ENCODE data around the gene CHRDL2.

Gene CHRDL2

GRCh38 chr11:74687237-74688023, 43.8 kb downstream of the CHRDL2 start:
- H3K4me3 Mint-ChIP-seq = no peak overlapping the region
- H3K36me3 Mint-ChIP-seq = no peaks in the 10 kb centered on the region
- no peaks in the 10 kb centered on the region for H3K4me1 Mint-ChIP-seq
- DNase-seq (ENCODE audit: low spot score in 2 of 2) (no peak), ATAC-seq (no peak)
- no peak overlapping the region for H3K27ac Mint-ChIP-seq
- H3K9me3 Mint-ChIP-seq = no peaks in the 10 kb centered on the region

- Mint-ChIP-seq H3K9me3 (no peaks in the 10 kb centered on the region), H3K4me1 (no peaks in the 10 kb centered on the region), H3K36me3 (no peaks in the 10 kb centered on the region), H3K27ac (no peak overlapping the region), H3K4me3 (no peak overlapping the region)
- no peak for DNase-seq (ENCODE audit: low spot score in 2 of 2)
- no peak for ATAC-seq
Measured at GRCh38 chr11:74686792-74687191, 44.4 kb downstream of the CHRDL2 start.

- no peak for ATAC-seq
- DNase-seq (ENCODE audit: low spot score in 2 of 2) = no peak
- Mint-ChIP-seq H3K4me3 (no peak overlapping the region), H3K4me1 (no peaks in the 10 kb centered on the region), H3K9me3 (no peaks in the 10 kb centered on the region), H3K36me3 (no peaks in the 10 kb centered on the region), H3K27ac (no peak overlapping the region)
Measured at GRCh38 chr11:74685905-74686304, 45.3 kb downstream of the CHRDL2 start.

- Mint-ChIP-seq H3K4me3 (no peak overlapping the region), H3K9me3 (no peaks in the 10 kb centered on the region), H3K4me1 (no peaks in the 10 kb centered on the region), H3K36me3 (no peaks in the 10 kb centered on the region), H3K27ac (no peak overlapping the region)
- DNase-seq (ENCODE audit: low spot score in 2 of 2) (no peak), ATAC-seq (no peak)
Measured at GRCh38 chr11:74685338-74685737, 45.9 kb downstream of the CHRDL2 start.

- Mint-ChIP-seq H3K36me3 (no peaks in the 10 kb centered on the region), H3K4me1 (no peaks in the 10 kb centered on the region), H3K9me3 (no peaks in the 10 kb centered on the region), H3K4me3 (no peak overlapping the region), H3K27ac (no peak overlapping the region)
- no peak for ATAC-seq
- DNase-seq (ENCODE audit: low spot score in 2 of 2) = no peak
Measured at GRCh38 chr11:74684661-74685060, 46.6 kb downstream of the CHRDL2 start.

GRCh38 chr11:74683941-74684481, 47.2 kb downstream of the CHRDL2 start:
- no peak for DNase-seq (ENCODE audit: low spot score in 2 of 2)
- H3K9me3 Mint-ChIP-seq = no peaks in the 10 kb centered on the region
- H3K4me1 Mint-ChIP-seq = no peaks in the 10 kb centered on the region
- H3K36me3 Mint-ChIP-seq = no peaks in the 10 kb centered on the region
- ATAC-seq = no peak
- H3K4me3 Mint-ChIP-seq = no peak overlapping the region
- H3K27ac Mint-ChIP-seq = no peak overlapping the region

- Mint-ChIP-seq H3K36me3 (no peaks in the 10 kb centered on the region), H3K4me1 (no peaks in the 10 kb centered on the region), H3K9me3 (no peaks in the 10 kb centered on the region), H3K27ac (no peak overlapping the region), H3K4me3 (no peak overlapping the region)
- no peak for DNase-seq (ENCODE audit: low spot score in 2 of 2)
- ATAC-seq = no peak
Measured at GRCh38 chr11:74683279-74683871, 47.9 kb downstream of the CHRDL2 start.

GRCh38 chr11:74682731-74683278, 48.4 kb downstream of the CHRDL2 start:
- H3K4me3 Mint-ChIP-seq = no peak overlapping the region
- no peak for DNase-seq (ENCODE audit: low spot score in 2 of 2)

GRCh38 chr11:74681686-74682651, 49.3 kb downstream of the CHRDL2 start:
- H3K4me3 Mint-ChIP-seq = no peak overlapping the region
- no peaks in the 10 kb centered on the region for H3K4me1 Mint-ChIP-seq
- no peaks in the 10 kb centered on the region for H3K9me3 Mint-ChIP-seq
- H3K27ac Mint-ChIP-seq = no peak overlapping the region
- DNase-seq (ENCODE audit: low spot score in 2 of 2) = no peak
- ATAC-seq = no peak
- no peaks in the 10 kb centered on the region for H3K36me3 Mint-ChIP-seq

More at GRCh38 chr11:74682731-74683278, 48.4 kb downstream of the CHRDL2 start:
- Mint-ChIP-seq H3K36me3 (no peaks in the 10 kb centered on the region), H3K27ac (no peak overlapping the region), H3K9me3 (no peaks in the 10 kb centered on the region), H3K4me1 (no peaks in the 10 kb centered on the region)
- no peak for ATAC-seq

- no peak overlapping the region for H3K27ac Mint-ChIP-seq
- H3K4me1 Mint-ChIP-seq = no peaks in the 10 kb centered on the region
- DNase-seq (ENCODE audit: low spot score in 2 of 2) = no peak
- ATAC-seq = no peak
- no peak overlapping the region for H3K4me3 Mint-ChIP-seq
- no peaks in the 10 kb centered on the region for H3K36me3 Mint-ChIP-seq
- H3K9me3 Mint-ChIP-seq = no peaks in the 10 kb centered on the region
Measured at GRCh38 chr11:74680703-74681531, 50.3 kb downstream of the CHRDL2 start.

- Mint-ChIP-seq H3K4me1 (no peaks in the 10 kb centered on the region), H3K9me3 (no peaks in the 10 kb centered on the region), H3K36me3 (no peaks in the 10 kb centered on the region), H3K27ac (peak overlapping the region; percentile 50), H3K4me3 (no peak overlapping the region)
- no peak for DNase-seq (ENCODE audit: low spot score in 2 of 2)
- no peak for ATAC-seq
Measured at GRCh38 chr11:74680035-74680671, 51.1 kb downstream of the CHRDL2 start.

- Mint-ChIP-seq H3K4me3 (no peak overlapping the region), H3K9me3 (no peaks in the 10 kb centered on the region), H3K4me1 (no peaks in the 10 kb centered on the region), H3K27ac (no peak overlapping the region), H3K36me3 (no peaks in the 10 kb centered on the region)
- ATAC-seq = no peak
- no peak for DNase-seq (ENCODE audit: low spot score in 2 of 2)
Measured at GRCh38 chr11:74679513-74679865, 51.7 kb downstream of the CHRDL2 start.

GRCh38 chr11:74678591-74679512, 52.4 kb downstream of the CHRDL2 start:
- no peak overlapping the region for H3K4me3 Mint-ChIP-seq
- no peaks in the 10 kb centered on the region for H3K4me1 Mint-ChIP-seq
- no peaks in the 10 kb centered on the region for H3K36me3 Mint-ChIP-seq
- no peak for DNase-seq (ENCODE audit: low spot score in 2 of 2)
- no peaks in the 10 kb centered on the region for H3K9me3 Mint-ChIP-seq
- H3K27ac Mint-ChIP-seq = no peak overlapping the region
- ATAC-seq = no peak

Measured in stimulated activated effector memory CD8-positive, alpha-beta T cell treated with anti-CD3 and anti-CD28 coated beads, Interleukin-12 subunit alpha, Interleukin-12 subunit beta, amount 100 ng/mL, for 72 hours (primary cell).